Mucosa of gallbladder (tissue), 1 donor: ENCODE results near the gene CAMK1D. TPM values are rescaled to one million over a fixed set of nuclear protein-coding genes. Genes with fewer than 3 reads are reported as not detected.

Experiments
- DNase-seq: peaks from one replicate; pipeline ENCODE4 v3.0.0-alpha.2; 2020; ENCODE audit warnings: low spot score
- total RNA-seq: library from RNA; stranded (reverse); gene quantifications from one replicate; pipeline ENCODE4 v1.2.1, GENCODE V29; 2021
- donor health status: DM: no; HTN: no; CAD: no.

CAMK1D gene
- total RNA-seq, 1 donor from 2014 or later, result 19.4 TPM

- no peak for DNase-seq
These were observed 473.0 kb downstream of the CAMK1D start for GRCh38 chr10:12822126-12822892.

- DNase-seq, result no peak
These were observed 473.5 kb downstream of the CAMK1D start for GRCh38 chr10:12822893-12823170.

DNA sequence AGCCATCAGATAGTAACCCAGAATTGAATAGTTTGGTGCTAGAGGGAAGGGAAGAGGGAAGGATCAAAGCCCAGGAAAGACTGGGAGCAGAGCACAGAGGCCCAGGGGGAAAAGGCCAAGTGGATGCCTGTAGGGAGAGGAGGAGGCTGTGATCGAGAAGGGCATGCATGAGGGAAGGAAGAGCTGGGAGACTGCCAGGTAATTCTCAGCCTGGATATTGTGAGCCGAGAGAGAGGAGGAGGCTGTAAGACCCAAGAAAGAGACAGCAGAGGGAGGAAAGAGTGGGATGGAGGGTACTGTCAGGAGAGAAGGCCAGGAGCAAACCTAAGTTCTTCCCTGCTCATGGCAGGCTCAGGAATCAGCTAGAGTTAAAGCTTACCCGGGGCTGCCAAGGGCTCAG is 474.0 kb downstream of the CAMK1D start:
- no peak for DNase-seq

GRCh38 chr10:12825260-12825849 is 476.0 kb downstream of the CAMK1D start:
- DNase-seq, result no peak

DNA sequence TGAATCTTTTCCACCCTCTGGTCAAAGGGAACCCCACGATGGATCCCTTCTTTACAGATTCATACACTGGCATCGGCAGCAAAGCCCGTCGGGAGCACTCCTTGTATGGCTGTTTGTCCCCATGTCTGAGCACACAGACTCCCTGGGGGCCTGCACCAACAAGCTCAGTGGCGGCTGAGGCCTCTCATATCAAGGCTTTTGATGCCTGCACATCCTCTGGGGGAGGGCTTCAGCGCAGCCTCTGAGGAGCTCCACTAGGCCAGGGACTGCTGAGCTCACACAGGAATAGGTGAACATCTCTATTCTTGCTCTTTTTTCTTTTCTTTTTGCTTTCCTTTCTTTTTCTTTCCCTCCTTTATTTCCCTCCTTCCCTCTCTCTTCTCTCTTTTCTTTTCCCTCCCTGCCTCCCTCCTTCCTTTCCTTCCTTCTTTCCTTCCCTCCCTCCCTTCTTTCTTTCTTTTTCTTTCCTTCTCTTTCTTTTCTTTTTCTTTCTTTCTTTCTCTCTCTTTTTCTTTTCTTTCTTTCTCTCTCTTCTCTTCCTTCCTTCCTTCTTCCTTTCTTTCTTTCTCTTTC is 477.5 kb downstream of the CAMK1D start:
- DNase-seq, result no peak

DNA sequence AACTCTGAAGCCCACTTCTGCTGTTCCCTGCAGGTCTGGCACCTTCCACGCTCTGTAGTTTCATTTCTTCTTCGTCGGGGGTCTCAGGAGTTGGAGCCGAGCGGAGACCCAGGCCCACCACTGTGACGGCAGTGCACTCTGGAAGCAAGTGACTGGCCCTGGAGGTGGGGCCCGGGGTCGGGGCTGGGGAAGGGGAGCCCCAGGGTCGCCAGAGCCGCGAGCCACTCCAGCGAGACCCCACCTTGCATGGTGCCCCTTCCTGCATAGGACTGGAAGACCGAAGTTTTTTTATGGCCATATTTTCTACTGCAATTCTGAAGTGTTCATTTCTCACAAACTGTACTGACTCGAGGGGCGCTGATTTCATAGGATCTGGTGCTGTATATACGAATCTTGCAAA is 479.4 kb downstream of the CAMK1D start:
- no peak for DNase-seq

- DNase-seq, result no peak
These were observed 480.6 kb downstream of the CAMK1D start for GRCh38 chr10:12829831-12830390.

DNA sequence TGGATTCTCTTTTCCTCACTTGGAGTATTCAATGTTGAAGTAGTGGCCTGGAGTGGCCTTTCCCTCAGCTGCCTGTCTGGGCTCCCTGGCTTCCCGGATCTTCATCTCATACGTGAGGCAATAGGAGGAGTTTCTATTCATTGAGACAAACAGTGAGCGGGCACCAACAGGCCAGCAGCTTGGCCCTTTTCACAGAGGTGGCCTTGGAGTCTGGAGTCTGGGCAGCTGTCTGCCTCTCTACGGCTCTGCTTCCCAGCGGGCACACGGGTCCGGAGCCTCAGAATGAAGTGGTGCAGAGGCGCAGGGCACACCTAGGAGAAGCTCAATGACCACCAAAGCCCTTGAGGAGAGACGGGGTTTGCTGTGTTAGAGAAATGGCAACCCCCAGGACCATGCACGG is 482.7 kb downstream of the CAMK1D start:
- no peak for DNase-seq

DNA sequence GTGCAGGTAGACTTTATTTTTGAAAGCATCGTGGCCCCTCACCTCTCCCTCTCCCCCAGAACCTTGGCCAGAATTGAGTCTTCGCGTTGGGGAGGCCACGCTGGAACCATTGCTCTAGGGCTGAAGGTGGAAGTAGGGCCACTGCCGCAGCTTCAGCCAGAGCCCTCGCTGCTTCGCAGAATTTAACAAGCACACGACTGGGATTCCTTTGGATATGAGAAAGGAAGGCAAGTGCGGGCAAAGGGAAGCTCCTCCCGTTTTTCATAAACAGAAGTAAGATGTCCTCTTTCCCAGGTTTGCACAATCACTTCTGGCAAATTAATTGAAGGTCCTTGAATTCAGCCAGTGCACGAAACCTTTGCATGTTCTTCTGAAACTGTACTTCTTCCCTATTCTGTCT is 484.1 kb downstream of the CAMK1D start:
- no peak for DNase-seq

DNA sequence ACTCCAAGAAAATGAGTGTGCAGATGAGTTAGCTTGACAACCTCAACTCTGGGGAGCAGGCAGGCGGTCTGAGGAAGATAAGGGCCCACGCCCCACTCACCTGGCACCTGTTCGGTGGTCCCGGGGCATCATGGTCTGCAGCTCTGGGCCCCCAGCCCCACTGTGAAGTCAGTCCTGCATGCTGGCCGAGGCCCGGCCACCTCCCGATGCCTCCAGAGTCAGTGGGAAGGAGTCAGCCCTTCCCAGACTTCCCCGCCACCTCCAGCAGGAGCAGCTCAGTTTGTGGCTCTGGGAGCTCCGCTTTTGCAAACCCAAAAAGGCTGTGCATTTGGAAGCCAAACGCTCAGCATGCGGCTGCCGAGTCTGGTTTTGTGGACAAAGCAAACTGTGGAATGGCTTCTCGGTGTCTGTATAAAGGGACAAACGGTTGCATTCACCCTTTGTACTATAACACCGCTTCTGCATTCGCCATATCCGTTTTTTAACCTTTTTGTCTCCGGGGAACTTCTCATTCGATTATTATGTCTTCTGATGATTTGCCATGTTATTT is 484.8 kb downstream of the CAMK1D start:
- no peak for DNase-seq

- DNase-seq, result no peak
These were observed 485.4 kb downstream of the CAMK1D start for GRCh38 chr10:12834721-12835120.

DNA sequence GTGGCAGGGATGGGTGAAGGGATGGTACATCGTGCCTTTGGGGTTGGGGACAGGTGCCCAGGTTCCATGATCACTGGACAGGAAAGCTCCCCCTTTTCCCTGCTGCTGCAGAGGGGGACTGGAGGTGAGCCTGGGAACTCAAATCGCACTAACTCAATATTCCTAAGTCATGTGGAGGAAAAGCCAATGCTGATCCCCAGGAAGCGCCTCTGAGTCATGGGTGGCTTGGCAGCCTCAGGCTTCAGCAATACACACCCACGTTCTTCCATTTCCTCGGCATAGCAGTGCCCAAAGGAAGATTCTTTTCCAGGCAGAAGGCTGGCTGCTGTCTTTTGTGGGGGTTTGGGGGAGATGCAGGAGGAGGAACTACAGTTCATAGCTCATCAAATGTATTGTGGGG is 486.4 kb downstream of the CAMK1D start:
- no peak for DNase-seq

- DNase-seq, result no peak
These were observed 489.0 kb downstream of the CAMK1D start for GRCh38 chr10:12838366-12838765.

DNA sequence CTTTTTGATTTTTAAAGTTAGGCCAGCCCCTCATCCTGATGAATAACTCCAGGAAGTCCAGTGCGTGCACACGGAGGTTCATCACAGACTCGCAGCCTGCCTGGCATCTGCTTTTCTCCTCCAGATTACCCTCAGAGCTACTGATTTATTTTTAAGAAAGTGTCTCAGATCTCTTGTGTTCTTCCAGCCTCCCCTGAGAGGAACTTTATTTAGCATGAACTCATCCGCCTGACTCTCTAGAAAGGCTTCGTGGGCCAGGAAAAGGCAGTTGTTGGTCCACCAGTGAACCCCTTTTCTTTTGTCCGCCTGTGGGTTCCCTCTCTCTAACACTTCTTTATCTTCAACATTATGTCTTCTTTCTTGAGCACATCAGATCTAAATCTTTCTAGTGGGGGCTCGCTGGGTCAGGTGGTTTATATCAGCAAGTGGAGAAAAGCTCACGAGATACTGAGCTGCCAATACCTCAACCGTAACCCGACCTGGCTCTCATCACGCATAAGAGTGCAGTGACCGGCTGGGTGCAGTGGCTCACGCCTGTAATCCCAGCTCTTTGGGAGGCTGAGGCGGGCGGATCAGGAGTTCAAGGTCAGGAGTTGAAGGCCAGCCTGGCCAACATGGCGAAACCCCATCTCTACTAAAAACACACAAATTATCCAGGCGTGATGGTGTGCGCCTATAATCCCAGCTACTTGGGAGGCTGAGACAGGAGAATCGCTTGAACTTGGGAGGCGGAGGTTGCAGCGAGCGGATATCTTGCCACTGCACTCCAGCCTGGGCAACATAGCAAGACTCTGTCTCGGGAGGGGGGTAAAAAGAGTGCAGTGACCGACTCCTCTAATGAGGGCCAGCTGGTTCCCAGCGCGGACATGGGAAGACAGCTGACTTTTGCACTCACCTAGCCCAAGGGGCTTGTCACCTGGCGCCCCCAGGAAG is 489.9 kb downstream of the CAMK1D start:
- DNase-seq, result no peak

DNA sequence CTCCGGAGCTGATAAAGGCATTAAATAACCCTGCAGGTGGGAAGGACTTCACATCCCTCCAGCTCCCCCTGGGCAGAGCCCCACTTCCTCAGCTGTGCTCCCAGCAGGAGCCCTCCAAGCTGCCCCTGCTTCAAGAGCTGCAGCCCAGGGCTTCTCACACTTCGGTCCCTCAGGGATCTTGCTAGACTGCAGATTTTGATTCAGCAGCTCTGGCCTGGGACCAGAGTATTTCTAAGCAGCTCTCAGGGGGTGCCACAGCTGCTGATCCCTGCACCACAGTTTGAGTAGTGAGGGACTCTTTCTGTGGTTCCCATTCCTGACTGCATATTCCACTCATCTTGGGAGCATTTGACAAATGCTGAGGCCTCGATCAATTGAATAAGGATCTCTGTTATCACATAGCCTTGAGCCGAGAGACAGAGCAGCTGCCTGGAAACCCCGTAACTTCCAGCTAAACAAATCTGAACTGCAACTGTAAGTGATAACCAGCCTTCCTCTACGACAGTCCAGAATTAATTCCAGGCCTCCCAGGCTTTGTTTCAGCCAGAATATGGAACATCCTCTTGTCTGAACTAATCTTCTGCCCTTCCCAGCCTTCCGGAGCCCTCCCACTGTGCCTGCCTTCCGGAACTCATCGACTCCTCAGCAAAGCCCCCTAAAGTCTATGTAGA is 490.7 kb downstream of the CAMK1D start:
- no peak for DNase-seq

DNA sequence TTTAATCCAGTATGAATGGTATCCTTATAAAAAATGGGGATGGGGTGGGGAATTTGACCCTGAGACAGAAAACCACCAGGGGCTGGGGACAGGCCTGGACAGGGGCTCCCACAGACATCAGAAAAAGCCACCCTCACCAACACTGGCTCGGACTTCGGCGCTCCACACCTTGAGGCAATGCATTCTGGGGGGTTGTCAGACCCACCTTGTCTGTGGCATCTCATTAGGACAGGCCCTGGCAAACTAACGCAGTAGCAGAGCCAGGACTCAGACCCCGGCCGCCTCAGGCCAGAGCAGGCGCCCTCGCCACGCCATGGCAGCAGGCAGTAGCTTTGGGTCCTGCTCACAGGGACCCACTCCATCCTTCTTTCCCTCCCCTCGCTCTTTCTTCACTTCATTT is 492.1 kb downstream of the CAMK1D start:
- no peak for DNase-seq

DNA sequence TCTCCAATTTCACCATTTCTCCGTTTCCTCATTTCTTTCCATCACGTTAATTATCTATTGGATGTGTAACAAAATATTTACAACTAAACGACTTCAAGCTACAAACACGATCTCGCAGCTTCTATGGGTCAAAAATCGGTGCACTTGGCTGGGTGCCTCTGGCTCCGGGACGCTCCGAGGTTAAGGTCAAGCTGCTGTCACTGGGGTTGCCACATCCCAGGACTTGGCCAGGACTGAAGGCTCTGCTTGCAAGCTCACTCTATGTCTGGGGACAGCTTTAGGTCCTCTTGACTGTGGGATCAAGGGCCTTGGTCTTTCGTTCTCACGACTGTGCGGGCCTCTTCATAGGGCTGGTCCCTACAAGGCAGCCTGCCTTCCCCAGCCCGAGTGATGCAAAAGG is 492.5 kb downstream of the CAMK1D start:
- DNase-seq, result no peak

GRCh38 chr10:12842310-12842709 is 493.0 kb downstream of the CAMK1D start:
- DNase-seq, result no peak

DNA sequence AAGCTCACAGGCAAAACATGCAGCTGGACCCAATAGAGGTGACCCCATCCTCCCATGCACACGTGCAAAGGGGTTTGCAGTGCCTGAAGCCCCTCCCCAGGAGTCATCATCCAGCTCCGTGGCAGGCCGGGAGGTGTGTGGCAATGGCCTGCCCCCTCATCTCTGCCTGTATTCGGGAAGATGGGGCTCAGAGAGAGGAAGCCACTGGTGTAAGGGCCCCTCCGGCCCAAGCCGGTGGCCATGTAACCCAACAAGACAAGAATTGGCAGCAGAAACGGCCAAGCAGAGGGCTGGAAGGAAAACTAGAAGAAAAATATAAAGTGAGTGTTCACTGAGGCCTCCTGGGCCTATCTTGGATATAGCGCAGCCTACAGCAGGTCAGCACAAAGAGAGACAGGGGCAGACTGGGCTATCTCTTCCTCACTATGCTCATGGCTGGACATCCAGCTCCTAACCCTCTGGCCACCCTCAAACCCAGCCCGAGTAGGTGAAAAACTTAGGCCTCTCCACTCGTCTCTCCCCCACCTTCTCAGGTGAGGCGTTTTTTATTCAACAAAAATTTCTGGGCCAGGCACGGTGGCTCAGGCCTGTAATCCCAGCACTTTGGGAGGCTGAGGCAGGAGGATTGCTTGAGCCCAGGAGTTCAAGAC is 494.1 kb downstream of the CAMK1D start:
- no peak for DNase-seq

DNA sequence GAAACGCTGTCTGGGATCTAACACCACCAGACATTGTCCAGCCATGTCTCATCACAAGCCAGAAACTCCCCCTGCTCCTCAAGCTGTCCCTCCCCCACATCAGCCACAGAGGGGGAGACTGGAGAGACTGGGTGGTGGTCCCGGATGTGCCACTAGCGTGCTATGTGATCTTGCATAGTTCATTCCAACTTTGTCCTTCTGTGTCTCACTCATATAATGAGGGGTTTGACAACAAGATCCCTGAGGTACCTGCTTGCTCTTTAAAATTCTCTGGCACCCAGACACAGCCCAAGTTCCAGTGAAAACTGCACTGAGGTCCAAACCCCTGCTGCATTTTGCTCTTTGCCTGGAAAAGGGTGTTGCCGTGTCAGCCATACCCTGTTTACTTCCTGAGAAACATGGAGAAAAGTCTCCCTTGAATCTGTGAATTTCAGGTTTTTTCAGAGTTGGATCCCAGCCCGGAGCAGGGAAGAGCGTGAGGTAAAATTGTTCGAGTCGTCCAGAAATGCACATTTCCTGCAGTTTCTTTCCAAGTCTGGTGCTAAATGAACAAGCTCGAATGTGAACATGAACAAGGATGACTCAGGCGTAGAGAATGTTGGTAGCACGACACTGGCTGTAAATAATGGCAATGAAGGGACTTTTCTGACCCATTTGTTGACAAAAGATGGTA is 495.6 kb downstream of the CAMK1D start:
- no peak for DNase-seq
